ENCODE data around the gene VEPH1. TPM values are rescaled to one million over a fixed set of nuclear protein-coding genes. Genes with fewer than 3 reads are reported as not detected.
A peak's percentile ranks its signal among the peaks of the same experiment; 100 is the strongest.
"Not testable (repeated sequence)": the region's sequence is repeated elsewhere in the genome, so short reads cannot be mapped to it uniquely, and the experiment has no call there.

The VEPH1 gene
- total RNA-seq, 1 experiment from 2014 or later: 35.1 TPM

DNA sequence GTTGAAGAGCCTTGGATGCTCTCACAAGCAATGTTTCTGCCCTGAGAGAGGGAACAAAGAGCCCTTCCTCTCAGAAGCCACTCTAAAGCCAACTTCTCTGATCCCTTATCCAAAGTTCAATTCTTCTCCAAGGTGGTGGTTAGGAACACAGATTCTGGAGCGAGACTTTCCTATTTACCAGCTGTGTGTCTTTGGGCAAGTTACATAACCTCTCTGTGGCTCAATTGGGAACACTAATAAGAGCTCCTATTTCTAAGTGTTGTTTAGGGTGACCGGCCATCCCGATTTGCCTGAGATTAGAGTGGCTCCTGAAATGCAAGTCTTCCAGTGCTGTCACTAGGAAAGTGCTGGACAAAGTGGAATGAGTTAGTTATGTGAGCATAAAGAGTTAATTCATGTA is 175.4 kb downstream of the VEPH1 start:
- CTCF ChIA-PET: interaction anchor here (1.9 kb wide), 1 partner anchor 9 kb away, joined by 6 read pairs; no protein-coding TSS in a partner anchor
- Mint-ChIP-seq H3K36me3 (ENCODE audit: insufficient read depth, unreplicated experiment) (no peaks in the 10 kb centered on the region), H3K4me1 (ENCODE audit: low read depth, unreplicated experiment) (no peaks in the 10 kb centered on the region), H3K9me3 (ENCODE audit: low read depth, unreplicated experiment) (peaks cover 2% of the 10 kb centered on the region), H3K27ac (ENCODE audit: unreplicated experiment) (no peak overlapping the region), H3K27me3 (ENCODE audit: unreplicated experiment) (no peaks in the 10 kb centered on the region), H3K4me3 (ENCODE audit: low read depth, unreplicated experiment) (no peak overlapping the region)
- no peak for DNase-seq
- TF ChIP-seq, protein P1, sequence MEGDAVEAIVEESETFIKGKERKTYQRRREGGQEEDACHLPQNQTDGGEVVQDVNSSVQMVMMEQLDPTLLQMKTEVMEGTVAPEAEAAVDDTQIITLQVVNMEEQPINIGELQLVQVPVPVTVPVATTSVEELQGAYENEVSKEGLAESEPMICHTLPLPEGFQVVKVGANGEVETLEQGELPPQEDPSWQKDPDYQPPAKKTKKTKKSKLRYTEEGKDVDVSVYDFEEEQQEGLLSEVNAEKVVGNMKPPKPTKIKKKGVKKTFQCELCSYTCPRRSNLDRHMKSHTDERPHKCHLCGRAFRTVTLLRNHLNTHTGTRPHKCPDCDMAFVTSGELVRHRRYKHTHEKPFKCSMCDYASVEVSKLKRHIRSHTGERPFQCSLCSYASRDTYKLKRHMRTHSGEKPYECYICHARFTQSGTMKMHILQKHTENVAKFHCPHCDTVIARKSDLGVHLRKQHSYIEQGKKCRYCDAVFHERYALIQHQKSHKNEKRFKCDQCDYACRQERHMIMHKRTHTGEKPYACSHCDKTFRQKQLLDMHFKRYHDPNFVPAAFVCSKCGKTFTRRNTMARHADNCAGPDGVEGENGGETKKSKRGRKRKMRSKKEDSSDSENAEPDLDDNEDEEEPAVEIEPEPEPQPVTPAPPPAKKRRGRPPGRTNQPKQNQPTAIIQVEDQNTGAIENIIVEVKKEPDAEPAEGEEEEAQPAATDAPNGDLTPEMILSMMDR (IDR thresholded peaks at IDR 0.05; ENCODE audit: unreplicated experiment): no peak
- no TSS peak for BruUV-seq (replicated peaks)
- intact Hi-C loops (cut with micrococcal nuclease; ENCODE audit: unreplicated experiment): no loop called here

DNA sequence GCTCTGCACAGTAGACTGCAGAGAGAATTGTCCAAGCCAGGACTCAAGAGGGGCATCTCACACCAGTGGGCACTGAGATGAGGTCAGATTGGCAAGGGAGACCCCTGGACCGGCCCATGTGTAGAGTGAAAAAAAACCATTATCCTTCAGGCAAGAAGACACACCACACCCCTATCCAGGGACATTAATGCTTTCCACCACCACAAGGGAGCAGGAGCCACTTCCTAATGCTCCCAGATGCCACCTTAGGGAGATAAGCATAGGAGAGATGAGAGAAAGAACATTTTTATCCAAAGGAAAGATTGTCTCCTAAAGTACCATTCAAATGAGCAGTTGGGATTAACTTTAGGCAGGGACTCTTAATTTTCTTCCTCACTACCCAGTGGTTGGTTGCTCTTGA is 176.2 kb downstream of the VEPH1 start:
- CTCF ChIA-PET: no interaction called here
- TF ChIP-seq, protein P1 (IDR thresholded peaks at IDR 0.05; ENCODE audit: unreplicated experiment): no peak
- BruUV-seq (replicated peaks): no TSS peak
- Mint-ChIP-seq H3K36me3 (ENCODE audit: insufficient read depth, unreplicated experiment) (no peaks in the 10 kb centered on the region), H3K27me3 (ENCODE audit: unreplicated experiment) (no peaks in the 10 kb centered on the region), H3K4me3 (ENCODE audit: low read depth, unreplicated experiment) (no peak overlapping the region), H3K27ac (ENCODE audit: unreplicated experiment) (no peak overlapping the region), H3K9me3 (ENCODE audit: low read depth, unreplicated experiment) (peaks cover 3% of the 10 kb centered on the region), H3K4me1 (ENCODE audit: low read depth, unreplicated experiment) (no peaks in the 10 kb centered on the region)
- no peak for DNase-seq
- intact Hi-C loops (cut with micrococcal nuclease; ENCODE audit: unreplicated experiment): no loop called here

DNA sequence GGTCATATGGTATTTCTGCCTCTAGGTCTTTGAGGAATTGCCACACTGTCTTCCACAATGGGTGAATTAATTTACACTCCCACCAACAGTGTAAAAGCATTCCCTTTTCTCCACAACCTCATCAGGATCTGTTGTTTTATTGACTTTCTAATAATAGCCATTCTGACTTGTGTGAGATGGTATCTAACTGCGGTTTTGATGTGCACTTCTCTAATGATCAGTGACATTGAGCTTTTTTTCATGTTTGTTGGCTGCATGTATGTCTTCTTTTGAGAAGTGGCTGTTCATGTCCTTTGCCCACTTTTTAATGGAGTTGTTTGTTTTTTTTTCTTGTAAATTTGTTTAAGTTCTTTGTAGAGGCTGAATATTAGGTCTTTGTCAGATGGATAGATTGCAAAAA is 178.3 kb downstream of the VEPH1 start:
- H3K4me1 Mint-ChIP-seq (ENCODE audit: low read depth, unreplicated experiment); intact Hi-C loops (cut with micrococcal nuclease; ENCODE audit: unreplicated experiment); DNase-seq; H3K9me3 Mint-ChIP-seq (ENCODE audit: low read depth, unreplicated experiment); H3K4me3 Mint-ChIP-seq (ENCODE audit: low read depth, unreplicated experiment); H3K27ac Mint-ChIP-seq (ENCODE audit: unreplicated experiment); H3K27me3 Mint-ChIP-seq (ENCODE audit: unreplicated experiment); BruUV-seq (replicated peaks); CTCF ChIA-PET; H3K36me3 Mint-ChIP-seq (ENCODE audit: insufficient read depth, unreplicated experiment): not testable (repeated sequence)

DNA sequence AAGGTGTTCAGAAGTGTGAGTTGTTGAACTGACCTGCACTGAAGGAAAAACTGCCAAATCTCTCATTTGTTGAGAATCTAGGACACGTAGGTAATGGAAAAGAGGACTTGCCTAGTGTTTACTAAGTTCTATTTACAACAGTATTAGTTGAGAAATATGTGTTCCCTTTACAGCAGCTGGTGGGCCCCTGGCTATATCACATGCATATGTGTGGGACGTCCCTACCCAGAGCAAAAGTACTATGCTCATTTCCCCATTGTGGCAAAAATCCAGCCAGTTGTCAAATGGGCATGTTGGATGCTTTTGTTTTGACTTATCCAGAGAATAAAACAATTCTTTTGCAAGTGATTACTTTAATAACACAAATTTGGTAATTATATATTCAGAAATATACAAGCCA is 179.9 kb downstream of the VEPH1 start:
- Mint-ChIP-seq H3K27ac (ENCODE audit: unreplicated experiment) (no peak overlapping the region), H3K36me3 (ENCODE audit: insufficient read depth, unreplicated experiment) (no peaks in the 10 kb centered on the region), H3K27me3 (ENCODE audit: unreplicated experiment) (no peaks in the 10 kb centered on the region), H3K9me3 (ENCODE audit: low read depth, unreplicated experiment) (peaks cover 5% of the 10 kb centered on the region), H3K4me3 (ENCODE audit: low read depth, unreplicated experiment) (no peak overlapping the region), H3K4me1 (ENCODE audit: low read depth, unreplicated experiment) (peaks cover 20% of the 10 kb centered on the region)
- TF ChIP-seq, protein P1 (IDR thresholded peaks at IDR 0.05; ENCODE audit: unreplicated experiment): no peak
- BruUV-seq (replicated peaks): no TSS peak
- no peak for DNase-seq
- CTCF ChIA-PET: no interaction called here
- intact Hi-C loops (cut with micrococcal nuclease; ENCODE audit: unreplicated experiment): no loop called here

DNA sequence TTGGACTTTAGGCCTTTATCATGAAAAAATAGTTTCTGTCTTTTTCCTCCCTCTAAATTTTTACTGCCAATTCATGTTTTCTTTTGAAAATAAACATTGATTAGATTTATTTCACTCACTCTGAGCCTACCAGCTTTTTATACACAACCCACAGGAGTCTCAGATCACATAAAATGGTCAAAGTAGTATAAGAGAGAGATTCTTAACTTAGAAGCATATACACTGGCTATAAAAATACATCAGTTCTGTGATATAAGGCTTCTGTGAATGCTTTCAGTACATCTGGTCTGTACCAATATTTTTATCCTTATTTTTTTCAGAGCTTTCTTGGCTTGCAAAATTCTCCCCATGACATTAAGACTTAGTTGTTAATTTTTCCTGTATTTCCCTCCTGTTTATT is 183.5 kb downstream of the VEPH1 start:
- BruUV-seq (replicated peaks): no TSS peak
- intact Hi-C loops (cut with micrococcal nuclease; ENCODE audit: unreplicated experiment): loop anchor here (1.0 to 5.0 kb wide), 2 partner anchors 56 to 82 kb away; no protein-coding TSS in a partner anchor
- Mint-ChIP-seq H3K36me3 (ENCODE audit: insufficient read depth, unreplicated experiment) (peaks cover 9% of the 10 kb centered on the region), H3K27ac (ENCODE audit: unreplicated experiment) (peak overlapping the region; percentile 66), H3K9me3 (ENCODE audit: low read depth, unreplicated experiment) (peaks cover 2% of the 10 kb centered on the region), H3K4me3 (ENCODE audit: low read depth, unreplicated experiment) (no peak overlapping the region), H3K27me3 (ENCODE audit: unreplicated experiment) (no peaks in the 10 kb centered on the region), H3K4me1 (ENCODE audit: low read depth, unreplicated experiment) (peaks cover 33% of the 10 kb centered on the region)
- CTCF ChIA-PET: no interaction called here
- DNase-seq: no peak
- TF ChIP-seq, protein P1 (IDR thresholded peaks at IDR 0.05; ENCODE audit: unreplicated experiment): no peak
